ENCODE results near the gene MIEN1.
"Not testable (repeated sequence)": the region's sequence is repeated elsewhere in the genome, so short reads cannot be mapped to it uniquely, and the experiment has no call there.

Gene MIEN1

GRCh38 chr17:39755554-39756379, 25.4 kb upstream of the MIEN1 start:
- DNase-seq (ENCODE audit: low read depth, low spot score) = no peak

GRCh38 chr17:39754958-39755553, 24.7 kb upstream of the MIEN1 start:
- no peak for DNase-seq (ENCODE audit: low read depth, low spot score)

- peak; percentile 84 for DNase-seq (ENCODE audit: low read depth, low spot score)
Measured at GRCh38 chr17:39754161-39754957, 24.0 kb upstream of the MIEN1 start.

- DNase-seq (ENCODE audit: low read depth, low spot score) = peak; percentile 35
Measured at GRCh38 chr17:39753514-39754160, 23.3 kb upstream of the MIEN1 start.

GRCh38 chr17:39752241-39752881, 22.0 kb upstream of the MIEN1 start:
- DNase-seq (ENCODE audit: low read depth, low spot score) = no peak

- no peak for DNase-seq (ENCODE audit: low read depth, low spot score)
Measured at GRCh38 chr17:39751637-39752036, 21.3 kb upstream of the MIEN1 start.

GRCh38 chr17:39751016-39751543, 20.7 kb upstream of the MIEN1 start:
- DNase-seq (ENCODE audit: low read depth, low spot score) = no peak

- DNase-seq (ENCODE audit: low read depth, low spot score) = no peak
Measured at GRCh38 chr17:39750131-39751015, 20.0 kb upstream of the MIEN1 start.

GRCh38 chr17:39748444-39749034, 18.2 kb upstream of the MIEN1 start:
- not testable (repeated sequence) for DNase-seq (ENCODE audit: low read depth, low spot score)

- DNase-seq (ENCODE audit: low read depth, low spot score) = no peak
Measured at GRCh38 chr17:39747745-39748144, 17.4 kb upstream of the MIEN1 start.

- no peak for DNase-seq (ENCODE audit: low read depth, low spot score)
Measured at GRCh38 chr17:39746145-39746461, 15.8 kb upstream of the MIEN1 start.

GRCh38 chr17:39745335-39746144, 15.2 kb upstream of the MIEN1 start:
- no peak for DNase-seq (ENCODE audit: low read depth, low spot score)

GRCh38 chr17:39744836-39745215, 14.5 kb upstream of the MIEN1 start:
- no peak for DNase-seq (ENCODE audit: low read depth, low spot score)

GRCh38 chr17:39744075-39744835, 13.9 kb upstream of the MIEN1 start:
- no peak for DNase-seq (ENCODE audit: low read depth, low spot score)

GRCh38 chr17:39742856-39743436, 12.6 kb upstream of the MIEN1 start:
- no peak for DNase-seq (ENCODE audit: low read depth, low spot score)

- no peak for DNase-seq (ENCODE audit: low read depth, low spot score)
Measured at GRCh38 chr17:39742126-39742855, 12.0 kb upstream of the MIEN1 start.
